HEK293 (cell line): ENCODE data around the gene TEKT5.

Source experiments
- CTCF ChIA-PET: fragments of 350-600 bp; formaldehyde crosslinking; extraction: SDS; loops from one replicate; lab custom pipeline; 2021; ENCODE audit warnings: antibody characterized with exemption; lab: Yijun Ruan, JAX
- POLR2A ChIA-PET: fragments of 300-600 bp; formaldehyde crosslinking; extraction: SDS; loops from one replicate; lab custom pipeline; 2020; ENCODE audit warnings: antibody characterized with exemption, inconsistent platforms; lab: Yijun Ruan, JAX
- H3K27ac ChIP-seq: fragments of 200-500 bp; sonication (Bioruptor generic); 2 replicates; pipeline ENCODE4 v1.5.1; 2014; ENCODE audit warnings: low read depth, low read length, control low read depth, inconsistent platforms; ENCODE audit errors: extremely low read depth
- H3K36me3 ChIP-seq, 2 experiments: fragments of 200-500 bp in 1 of 2; sonication (Bioruptor generic) in 1 of 2; 1 replicate in 1 of 2; 2 replicates in 1 of 2; pipeline ENCODE4 v1.5.1; 2014 to 2017; ENCODE audit warnings: inconsistent platforms in 2 of 2, low read length in 2 of 2; ENCODE audit not compliant: control insufficient read depth in 2 of 2, insufficient read depth in 1 of 2
- H3K4me1 ChIP-seq: fragments of 200-500 bp; sonication (Bioruptor generic); 2 replicates; pipeline ENCODE4 v1.5.1; 2014; ENCODE audit warnings: mild to moderate bottlenecking, low read length, inconsistent platforms; ENCODE audit not compliant: control insufficient read depth, insufficient read depth
- H3K4me3 ChIP-seq: 2 replicates; pipeline ENCODE4 v1.5.1; 2011; ENCODE audit warnings: low read depth, mild to moderate bottlenecking, control low read depth, low read length, moderate library complexity
- H3K9me3 ChIP-seq: fragments of 200-500 bp; sonication (Bioruptor generic); 2 replicates; pipeline ENCODE4 v1.5.1; 2014; ENCODE audit warnings: low read depth, low read length, inconsistent platforms; ENCODE audit not compliant: control insufficient read depth, insufficient read depth
- KLF1 ChIP-seq: fragments of 450-650 bp; formaldehyde crosslinking; IDR thresholded peaks from 2 replicates; pipeline ENCODE4 v1.5.1; 2016; ENCODE audit warnings: missing biosample characterization, missing genetic modification characterization
- SCRT2 ChIP-seq: fragments of 450-650 bp; formaldehyde crosslinking; IDR thresholded peaks from 2 replicates; pipeline ENCODE4 v1.5.1; 2016; ENCODE audit warnings: missing biosample characterization, missing genetic modification characterization
- SP7 ChIP-seq: fragments of 450-650 bp; formaldehyde crosslinking; IDR thresholded peaks from 2 replicates; pipeline ENCODE4 v1.5.1; 2016; ENCODE audit warnings: missing biosample characterization, missing genetic modification characterization
- ZBTB48 ChIP-seq: fragments of 450-650 bp; formaldehyde crosslinking; IDR thresholded peaks from 2 replicates; pipeline ENCODE4 v1.5.1; 2016; ENCODE audit warnings: missing biosample characterization, missing genetic modification characterization
- ZEB2 ChIP-seq: fragments of 450-650 bp; formaldehyde crosslinking; IDR thresholded peaks from 2 replicates; pipeline ENCODE4 v1.5.1; 2016; ENCODE audit warnings: missing biosample characterization, missing genetic modification characterization
- ZFHX2 ChIP-seq: fragments of 450-650 bp; formaldehyde crosslinking; conservative IDR thresholded peaks from 2 replicates; pipeline ENCODE4 v1.5.1; 2016; ENCODE audit warnings: missing biosample characterization, missing genetic modification characterization
- ZFP37 ChIP-seq: fragments of 450-650 bp; formaldehyde crosslinking; IDR thresholded peaks from 2 replicates; pipeline ENCODE4 v1.5.1; 2016; ENCODE audit warnings: missing biosample characterization, missing genetic modification characterization
- ZNF114 ChIP-seq: fragments of 450-650 bp; formaldehyde crosslinking; IDR thresholded peaks from 2 replicates; pipeline ENCODE4 v1.5.0; 2017; ENCODE audit warnings: missing biosample characterization, missing genetic modification characterization
- ZNF335 ChIP-seq: fragments of 450-650 bp; formaldehyde crosslinking; conservative IDR thresholded peaks from 2 replicates; pipeline ENCODE4 v1.5.1; 2016; ENCODE audit warnings: missing biosample characterization, missing genetic modification characterization
- ZNF785 ChIP-seq: fragments of 450-650 bp; formaldehyde crosslinking; IDR thresholded peaks from 2 replicates; pipeline ENCODE4 v1.5.1; 2016; ENCODE audit warnings: missing biosample characterization, missing genetic modification characterization
- TF ChIP-seq, protein P1 (sequence below): fragments of 450-650 bp; formaldehyde crosslinking; IDR thresholded peaks from 2 replicates; pipeline ENCODE4 v1.5.1; 2016; ENCODE audit warnings: missing biosample characterization, missing genetic modification characterization
- TF ChIP-seq, protein P2 (sequence below): fragments of 450-650 bp; formaldehyde crosslinking; IDR thresholded peaks from 2 replicates; pipeline ENCODE4; 2016; ENCODE audit warnings: missing biosample characterization, missing genetic modification characterization
- TF ChIP-seq, protein P3 (sequence below): fragments of 450-650 bp; formaldehyde crosslinking; IDR thresholded peaks from 2 replicates; pipeline ENCODE4 v1.5.1; 2016; ENCODE audit warnings: missing biosample characterization, missing genetic modification characterization
- TF ChIP-seq, protein P4 (sequence below): fragments of 450-650 bp; formaldehyde crosslinking; IDR thresholded peaks from 2 replicates; pipeline ENCODE4 v1.5.1; 2016; ENCODE audit warnings: missing biosample characterization, missing genetic modification characterization
- TF ChIP-seq, protein P5 (sequence below): fragments of 450-650 bp; formaldehyde crosslinking; IDR thresholded peaks from 2 replicates; pipeline ENCODE4 v1.5.1; 2017; ENCODE audit warnings: missing biosample characterization, missing genetic modification characterization
- TF ChIP-seq, protein P6 (sequence below): fragments of 450-650 bp; formaldehyde crosslinking; IDR thresholded peaks from 2 replicates; pipeline ENCODE4 v1.5.1; 2016; ENCODE audit warnings: missing biosample characterization, missing genetic modification characterization
- TF ChIP-seq, protein P7 (sequence below): fragments of 450-650 bp; formaldehyde crosslinking; IDR thresholded peaks from 2 replicates; pipeline ENCODE4 v1.5.1; 2016; ENCODE audit warnings: missing biosample characterization, missing genetic modification characterization
- TF ChIP-seq, protein P8 (sequence below): fragments of 450-650 bp; formaldehyde crosslinking; IDR thresholded peaks from 2 replicates; pipeline ENCODE4 v1.5.1; 2016; ENCODE audit warnings: missing biosample characterization, missing genetic modification characterization

The TEKT5 gene

DNA sequence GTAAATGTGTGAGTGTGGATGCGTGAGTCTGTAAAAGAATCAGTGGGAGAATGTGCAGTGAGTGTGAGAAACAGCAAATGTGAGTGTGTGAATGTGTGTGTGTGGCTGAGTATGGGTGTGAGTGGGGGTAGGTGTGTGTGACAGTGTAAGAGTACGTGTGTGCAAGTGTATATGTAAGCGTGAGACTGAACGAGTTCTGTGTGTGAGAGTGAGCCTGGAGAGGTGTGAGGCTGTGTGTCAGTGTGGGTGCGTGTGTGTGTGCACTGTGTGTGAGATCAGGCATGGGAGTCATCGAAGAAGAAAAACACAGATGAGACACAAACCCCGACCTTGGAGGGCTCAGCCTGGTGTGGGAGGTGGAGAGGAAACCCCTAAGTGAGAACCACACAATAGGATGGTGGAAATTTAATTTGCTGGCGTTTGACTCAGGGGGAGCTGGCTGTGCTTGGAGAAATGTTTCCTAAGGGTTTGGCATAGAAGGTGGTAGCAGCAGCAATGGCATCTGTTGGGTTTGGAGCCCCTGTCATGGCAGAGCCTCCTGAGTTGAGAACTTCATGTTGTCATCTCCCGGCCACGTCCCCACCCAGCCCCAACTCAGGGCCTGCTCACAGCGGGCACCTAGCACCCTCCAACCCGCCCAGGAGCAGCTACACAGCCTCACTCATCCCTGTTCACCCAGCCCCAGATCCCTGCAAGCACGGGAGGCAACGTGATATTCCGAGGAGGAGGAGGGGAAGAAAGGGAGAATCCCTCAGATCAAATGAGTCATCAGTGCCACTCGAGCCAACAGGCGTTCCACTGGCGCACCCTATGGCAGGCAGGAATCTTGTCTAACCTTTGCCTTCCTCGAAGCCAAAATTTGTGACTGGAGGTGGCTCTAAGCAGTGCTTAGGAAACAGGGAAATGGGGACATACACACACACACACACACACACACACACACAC lies 34.6 kb upstream of the TEKT5 start:
- Histone ChIP-seq H3K36me3 (no peaks in the 10 kb centered on the region), H3K4me3 (no peak overlapping the region), H3K9me3 (no peaks in the 10 kb centered on the region), H3K4me1 (no peaks in the 10 kb centered on the region), H3K27ac (no peak overlapping the region)
- ChIA-PET POLR2A (no interaction called here), CTCF (interaction anchor here (0.5 to 1.5 kb wide), 3 partner anchors 10 to 608 kb away, joined by 3 to 4 read pairs (median 3); no protein-coding TSS in a partner anchor)
- TF ChIP-seq ZNF114 (tag by site-specific recombination) (no peak), KLF1 (tag by site-specific recombination) (peak; percentile 48; the same call in 1 of the 2 replicates), ZEB2 (tag by site-specific recombination) (peak; percentile 31; the same call in 1 of the 2 replicates), SP7 (tag by site-specific recombination) (peak; percentile 44), ZBTB48 (tag by site-specific recombination) (0 out of 2 replicates have a peak, but pooled peaks have one; percentile 31), ZNF785 (tag by site-specific recombination) (no peak), ZFP37 (tag by site-specific recombination) (0 out of 2 replicates have a peak, but pooled peaks have one; percentile 43), ZFHX2 (tag by site-specific recombination) (peak; percentile 50), SCRT2 (tag by site-specific recombination) (peak; percentile 76), ZNF335 (tag by site-specific recombination) (peak; percentile 61)
- TF ChIP-seq, protein P1, sequence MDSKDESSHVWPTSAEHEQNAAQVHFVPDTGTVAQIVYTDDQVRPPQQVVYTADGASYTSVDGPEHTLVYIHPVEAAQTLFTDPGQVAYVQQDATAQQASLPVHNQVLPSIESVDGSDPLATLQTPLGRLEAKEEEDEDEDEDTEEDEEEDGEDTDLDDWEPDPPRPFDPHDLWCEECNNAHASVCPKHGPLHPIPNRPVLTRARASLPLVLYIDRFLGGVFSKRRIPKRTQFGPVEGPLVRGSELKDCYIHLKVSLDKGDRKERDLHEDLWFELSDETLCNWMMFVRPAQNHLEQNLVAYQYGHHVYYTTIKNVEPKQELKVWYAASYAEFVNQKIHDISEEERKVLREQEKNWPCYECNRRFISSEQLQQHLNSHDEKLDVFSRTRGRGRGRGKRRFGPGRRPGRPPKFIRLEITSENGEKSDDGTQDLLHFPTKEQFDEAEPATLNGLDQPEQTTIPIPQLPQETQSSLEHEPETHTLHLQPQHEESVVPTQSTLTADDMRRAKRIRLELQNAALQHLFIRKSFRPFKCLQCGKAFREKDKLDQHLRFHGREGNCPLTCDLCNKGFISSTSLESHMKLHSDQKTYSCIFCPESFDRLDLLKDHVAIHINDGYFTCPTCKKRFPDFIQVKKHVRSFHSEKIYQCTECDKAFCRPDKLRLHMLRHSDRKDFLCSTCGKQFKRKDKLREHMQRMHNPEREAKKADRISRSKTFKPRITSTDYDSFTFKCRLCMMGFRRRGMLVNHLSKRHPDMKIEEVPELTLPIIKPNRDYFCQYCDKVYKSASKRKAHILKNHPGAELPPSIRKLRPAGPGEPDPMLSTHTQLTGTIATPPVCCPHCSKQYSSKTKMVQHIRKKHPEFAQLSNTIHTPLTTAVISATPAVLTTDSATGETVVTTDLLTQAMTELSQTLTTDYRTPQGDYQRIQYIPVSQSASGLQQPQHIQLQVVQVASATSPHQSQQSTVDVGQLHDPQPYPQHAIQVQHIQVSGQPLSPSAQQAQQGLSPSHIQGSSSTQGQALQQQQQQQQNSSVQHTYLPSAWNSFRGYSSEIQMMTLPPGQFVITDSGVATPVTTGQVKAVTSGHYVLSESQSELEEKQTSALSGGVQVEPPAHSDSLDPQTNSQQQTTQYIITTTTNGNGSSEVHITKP = peak; percentile 25; the same call in 1 of the 2 replicates
- TF ChIP-seq, protein P2, sequence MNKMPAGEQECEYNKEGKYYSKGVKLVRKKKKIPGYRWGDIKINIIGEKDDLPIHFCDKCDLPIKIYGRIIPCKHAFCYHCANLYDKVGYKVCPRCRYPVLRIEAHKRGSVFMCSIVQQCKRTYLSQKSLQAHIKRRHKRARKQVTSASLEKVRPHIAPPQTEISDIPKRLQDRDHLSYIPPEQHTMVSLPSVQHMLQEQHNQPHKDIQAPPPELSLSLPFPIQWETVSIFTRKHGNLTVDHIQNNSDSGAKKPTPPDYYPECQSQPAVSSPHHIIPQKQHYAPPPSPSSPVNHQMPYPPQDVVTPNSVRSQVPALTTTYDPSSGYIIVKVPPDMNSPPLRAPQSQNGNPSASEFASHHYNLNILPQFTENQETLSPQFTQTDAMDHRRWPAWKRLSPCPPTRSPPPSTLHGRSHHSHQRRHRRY (tag by site-specific recombination) = 0 out of 2 replicates have a peak, but pooled peaks have one; percentile 13
- TF ChIP-seq, protein P3, sequence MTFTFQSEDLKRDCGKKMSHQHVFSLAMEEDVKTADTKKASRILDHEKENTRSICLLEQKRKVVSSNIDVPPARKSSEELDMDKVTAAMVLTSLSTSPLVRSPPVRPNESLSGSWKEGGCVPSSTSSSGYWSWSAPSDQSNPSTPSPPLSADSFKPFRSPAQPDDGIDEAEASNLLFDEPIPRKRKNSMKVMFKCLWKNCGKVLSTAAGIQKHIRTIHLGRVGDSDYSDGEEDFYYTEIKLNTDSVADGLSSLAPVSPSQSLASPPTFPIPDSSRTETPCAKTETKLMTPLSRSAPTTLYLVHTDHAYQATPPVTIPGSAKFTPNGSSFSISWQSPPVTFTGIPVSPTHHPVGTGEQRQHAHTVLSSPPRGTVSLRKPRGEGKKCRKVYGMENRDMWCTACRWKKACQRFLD (tag by site-specific recombination) = no peak
- TF ChIP-seq, protein P4, sequence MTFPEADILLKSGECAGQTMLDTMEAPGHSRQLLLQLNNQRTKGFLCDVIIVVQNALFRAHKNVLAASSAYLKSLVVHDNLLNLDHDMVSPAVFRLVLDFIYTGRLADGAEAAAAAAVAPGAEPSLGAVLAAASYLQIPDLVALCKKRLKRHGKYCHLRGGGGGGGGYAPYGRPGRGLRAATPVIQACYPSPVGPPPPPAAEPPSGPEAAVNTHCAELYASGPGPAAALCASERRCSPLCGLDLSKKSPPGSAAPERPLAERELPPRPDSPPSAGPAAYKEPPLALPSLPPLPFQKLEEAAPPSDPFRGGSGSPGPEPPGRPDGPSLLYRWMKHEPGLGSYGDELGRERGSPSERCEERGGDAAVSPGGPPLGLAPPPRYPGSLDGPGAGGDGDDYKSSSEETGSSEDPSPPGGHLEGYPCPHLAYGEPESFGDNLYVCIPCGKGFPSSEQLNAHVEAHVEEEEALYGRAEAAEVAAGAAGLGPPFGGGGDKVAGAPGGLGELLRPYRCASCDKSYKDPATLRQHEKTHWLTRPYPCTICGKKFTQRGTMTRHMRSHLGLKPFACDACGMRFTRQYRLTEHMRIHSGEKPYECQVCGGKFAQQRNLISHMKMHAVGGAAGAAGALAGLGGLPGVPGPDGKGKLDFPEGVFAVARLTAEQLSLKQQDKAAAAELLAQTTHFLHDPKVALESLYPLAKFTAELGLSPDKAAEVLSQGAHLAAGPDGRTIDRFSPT (tag by site-specific recombination) = 0 out of 2 replicates have a peak, but pooled peaks have one; percentile 36
- TF ChIP-seq, protein P5, sequence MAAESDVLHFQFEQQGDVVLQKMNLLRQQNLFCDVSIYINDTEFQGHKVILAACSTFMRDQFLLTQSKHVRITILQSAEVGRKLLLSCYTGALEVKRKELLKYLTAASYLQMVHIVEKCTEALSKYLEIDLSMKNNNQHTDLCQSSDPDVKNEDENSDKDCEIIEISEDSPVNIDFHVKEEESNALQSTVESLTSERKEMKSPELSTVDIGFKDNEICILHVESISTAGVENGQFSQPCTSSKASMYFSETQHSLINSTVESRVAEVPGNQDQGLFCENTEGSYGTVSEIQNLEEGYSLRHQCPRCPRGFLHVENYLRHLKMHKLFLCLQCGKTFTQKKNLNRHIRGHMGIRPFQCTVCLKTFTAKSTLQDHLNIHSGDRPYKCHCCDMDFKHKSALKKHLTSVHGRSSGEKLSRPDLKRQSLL = no peak
- TF ChIP-seq, protein P6, sequence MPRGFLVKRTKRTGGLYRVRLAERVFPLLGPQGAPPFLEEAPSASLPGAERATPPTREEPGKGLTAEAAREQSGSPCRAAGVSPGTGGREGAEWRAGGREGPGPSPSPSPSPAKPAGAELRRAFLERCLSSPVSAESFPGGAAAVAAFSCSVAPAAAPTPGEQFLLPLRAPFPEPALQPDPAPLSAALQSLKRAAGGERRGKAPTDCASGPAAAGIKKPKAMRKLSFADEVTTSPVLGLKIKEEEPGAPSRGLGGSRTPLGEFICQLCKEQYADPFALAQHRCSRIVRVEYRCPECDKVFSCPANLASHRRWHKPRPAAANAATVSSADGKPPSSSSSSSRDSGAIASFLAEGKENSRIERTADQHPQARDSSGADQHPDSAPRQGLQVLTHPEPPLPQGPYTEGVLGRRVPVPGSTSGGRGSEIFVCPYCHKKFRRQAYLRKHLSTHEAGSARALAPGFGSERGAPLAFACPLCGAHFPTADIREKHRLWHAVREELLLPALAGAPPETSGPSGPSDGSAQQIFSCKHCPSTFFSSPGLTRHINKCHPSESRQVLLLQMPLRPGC (tag by site-specific recombination) = 0 out of 2 replicates have a peak, but pooled peaks have one; percentile 37
- TF ChIP-seq, protein P7, sequence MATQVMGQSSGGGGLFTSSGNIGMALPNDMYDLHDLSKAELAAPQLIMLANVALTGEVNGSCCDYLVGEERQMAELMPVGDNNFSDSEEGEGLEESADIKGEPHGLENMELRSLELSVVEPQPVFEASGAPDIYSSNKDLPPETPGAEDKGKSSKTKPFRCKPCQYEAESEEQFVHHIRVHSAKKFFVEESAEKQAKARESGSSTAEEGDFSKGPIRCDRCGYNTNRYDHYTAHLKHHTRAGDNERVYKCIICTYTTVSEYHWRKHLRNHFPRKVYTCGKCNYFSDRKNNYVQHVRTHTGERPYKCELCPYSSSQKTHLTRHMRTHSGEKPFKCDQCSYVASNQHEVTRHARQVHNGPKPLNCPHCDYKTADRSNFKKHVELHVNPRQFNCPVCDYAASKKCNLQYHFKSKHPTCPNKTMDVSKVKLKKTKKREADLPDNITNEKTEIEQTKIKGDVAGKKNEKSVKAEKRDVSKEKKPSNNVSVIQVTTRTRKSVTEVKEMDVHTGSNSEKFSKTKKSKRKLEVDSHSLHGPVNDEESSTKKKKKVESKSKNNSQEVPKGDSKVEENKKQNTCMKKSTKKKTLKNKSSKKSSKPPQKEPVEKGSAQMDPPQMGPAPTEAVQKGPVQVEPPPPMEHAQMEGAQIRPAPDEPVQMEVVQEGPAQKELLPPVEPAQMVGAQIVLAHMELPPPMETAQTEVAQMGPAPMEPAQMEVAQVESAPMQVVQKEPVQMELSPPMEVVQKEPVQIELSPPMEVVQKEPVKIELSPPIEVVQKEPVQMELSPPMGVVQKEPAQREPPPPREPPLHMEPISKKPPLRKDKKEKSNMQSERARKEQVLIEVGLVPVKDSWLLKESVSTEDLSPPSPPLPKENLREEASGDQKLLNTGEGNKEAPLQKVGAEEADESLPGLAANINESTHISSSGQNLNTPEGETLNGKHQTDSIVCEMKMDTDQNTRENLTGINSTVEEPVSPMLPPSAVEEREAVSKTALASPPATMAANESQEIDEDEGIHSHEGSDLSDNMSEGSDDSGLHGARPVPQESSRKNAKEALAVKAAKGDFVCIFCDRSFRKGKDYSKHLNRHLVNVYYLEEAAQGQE (tag by site-specific recombination) = no peak
- TF ChIP-seq, protein P8, sequence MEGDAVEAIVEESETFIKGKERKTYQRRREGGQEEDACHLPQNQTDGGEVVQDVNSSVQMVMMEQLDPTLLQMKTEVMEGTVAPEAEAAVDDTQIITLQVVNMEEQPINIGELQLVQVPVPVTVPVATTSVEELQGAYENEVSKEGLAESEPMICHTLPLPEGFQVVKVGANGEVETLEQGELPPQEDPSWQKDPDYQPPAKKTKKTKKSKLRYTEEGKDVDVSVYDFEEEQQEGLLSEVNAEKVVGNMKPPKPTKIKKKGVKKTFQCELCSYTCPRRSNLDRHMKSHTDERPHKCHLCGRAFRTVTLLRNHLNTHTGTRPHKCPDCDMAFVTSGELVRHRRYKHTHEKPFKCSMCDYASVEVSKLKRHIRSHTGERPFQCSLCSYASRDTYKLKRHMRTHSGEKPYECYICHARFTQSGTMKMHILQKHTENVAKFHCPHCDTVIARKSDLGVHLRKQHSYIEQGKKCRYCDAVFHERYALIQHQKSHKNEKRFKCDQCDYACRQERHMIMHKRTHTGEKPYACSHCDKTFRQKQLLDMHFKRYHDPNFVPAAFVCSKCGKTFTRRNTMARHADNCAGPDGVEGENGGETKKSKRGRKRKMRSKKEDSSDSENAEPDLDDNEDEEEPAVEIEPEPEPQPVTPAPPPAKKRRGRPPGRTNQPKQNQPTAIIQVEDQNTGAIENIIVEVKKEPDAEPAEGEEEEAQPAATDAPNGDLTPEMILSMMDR (tag by site-specific recombination) = 0 out of 2 replicates have a peak, but pooled peaks have one; percentile 34
